Upper lobe of left lung (tissue), 6 donors: ENCODE data around the gene PLAC1. TPM values are rescaled to one million over a fixed set of nuclear protein-coding genes. Genes with fewer than 3 reads are reported as not detected.

Experiments
- ATAC-seq, 2 donors: fragments of 200-7000 bp; cut with Tn5 transposase; one replicate each; pipeline ENCODE4 v1.9.1; 2022; ENCODE audit warnings: mild to moderate bottlenecking in 2 of 2, moderate library complexity in 2 of 2; ENCODE audit not compliant: low FRiP score in 2 of 2
- DNase-seq, 2 donors: peaks; one replicate each; pipeline ENCODE4 v3.0.0-alpha.2; 2019 to 2020
- H3K27ac ChIP-seq, 4 donors: fragments of 200-600 bp; sonication (generic); one replicate each; pipeline ENCODE4 v1.5.1; 2016 to 2019
- H3K27me3 ChIP-seq, 4 donors: fragments of 200-600 bp; sonication (generic); one replicate each; pipeline ENCODE4 v1.5.1; 2017 to 2019
- H3K36me3 ChIP-seq, 4 donors: fragments of 200-600 bp; sonication (generic); one replicate each; pipeline ENCODE4 v1.5.1; 2016 to 2019
- H3K4me1 ChIP-seq, 4 donors: fragments of 200-600 bp; sonication (generic); one replicate each; pipeline ENCODE4 v1.5.1; 2018 to 2019
- H3K4me3 ChIP-seq, 4 donors: fragments of 200-600 bp; sonication (generic); one replicate each; pipeline ENCODE4 v1.5.1; 2017 to 2019; ENCODE audit warnings: mild to moderate bottlenecking in 2 of 4, moderate library complexity in 1 of 4
- H3K9me3 ChIP-seq, 4 donors: fragments of 200-600 bp; sonication (generic); one replicate each; pipeline ENCODE4 v1.5.1; 2018 to 2019
- EP300 ChIP-seq, 4 donors: sonication (generic); formaldehyde crosslinking; IDR thresholded peaks; one replicate each; pipeline ENCODE4 v1.5.1; 2017; ENCODE audit warnings: antibody characterized with exemption in 4 of 4, control low read depth in 2 of 4
- POLR2A ChIP-seq, 4 donors: fragments of 450-650 bp; IDR thresholded peaks; one replicate each; pipeline ENCODE4 v1.5.1; 2016 to 2017; ENCODE audit warnings: antibody characterized with exemption in 4 of 4, mild to moderate bottlenecking in 2 of 4
- POLR2AphosphoS5 ChIP-seq, 2 donors: sonication (generic); formaldehyde crosslinking; IDR thresholded peaks; one replicate each; pipeline ENCODE4 v1.5.1; 2017; ENCODE audit warnings: antibody characterized with exemption in 2 of 2
- WGBS, 2 donors: methylation state at CpG; one replicate each; pipeline ENCODE4 v1.1.5; 2017 to 2018; 5-methylcytosine and 5-hydroxymethylcytosine counted together
- total RNA-seq, 6 donors: library from RNA; depleted of rRNA in 4 of 6; stranded (reverse); fragments of >200 nt in 4 of 6; gene quantifications; one replicate each; pipeline versions ENCODE4 v1.1.0 to v1.2.1, GENCODE V29; 2016 to 2021
- TF ChIP-seq, protein P1 (sequence below), 6 experiments: fragments of 450-650 bp in 4 of 6; fragments of 200-600 bp in 2 of 6; sonication (generic) in 2 of 6; IDR thresholded peaks; one replicate each; pipeline ENCODE4 v1.5.1; 2016 to 2019; ENCODE audit warnings: antibody characterized with exemption in 6 of 6
- donor health status: DM: no; HTN: no; CAD: no; lungs with moderate emphysema.
- donor health status: DM: no; HTN: yes; CAD: no; lungs with severe emphysema.

Gene PLAC1
- total RNA-seq, 6 donors from 2014 or later, result not detected

DNA sequence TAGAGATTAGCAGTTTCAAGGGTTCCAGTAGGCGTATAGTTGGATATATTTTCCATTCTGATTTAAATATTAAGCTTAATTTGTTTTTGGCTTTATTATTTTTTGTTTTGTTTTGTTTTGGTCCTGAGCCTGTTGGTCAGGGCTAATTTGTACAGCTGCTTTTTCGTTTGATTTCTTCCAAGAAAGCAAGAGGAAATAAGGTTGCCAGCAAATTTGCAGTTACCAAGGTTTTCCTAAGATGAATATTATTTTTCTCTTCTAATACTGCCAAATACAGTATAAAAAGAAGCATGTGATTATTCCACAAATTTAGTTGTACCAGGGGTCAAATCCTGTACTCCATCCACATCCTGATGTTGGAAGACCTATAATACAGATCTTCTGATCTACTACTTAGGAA lies 24.9 kb downstream of the PLAC1 start:
- H3K4me1 ChIP-seq, result no peaks in the 10 kb centered on the region
- no peaks in the 10 kb centered on the region for H3K36me3 ChIP-seq
- no peak for TF ChIP-seq EP300 (IDR thresholded peaks at IDR 0.05)
- no peak for TF ChIP-seq POLR2AphosphoS5 (IDR thresholded peaks at IDR 0.05)
- no peak for TF ChIP-seq POLR2A (IDR thresholded peaks at IDR 0.05)
- TF ChIP-seq, protein P1, sequence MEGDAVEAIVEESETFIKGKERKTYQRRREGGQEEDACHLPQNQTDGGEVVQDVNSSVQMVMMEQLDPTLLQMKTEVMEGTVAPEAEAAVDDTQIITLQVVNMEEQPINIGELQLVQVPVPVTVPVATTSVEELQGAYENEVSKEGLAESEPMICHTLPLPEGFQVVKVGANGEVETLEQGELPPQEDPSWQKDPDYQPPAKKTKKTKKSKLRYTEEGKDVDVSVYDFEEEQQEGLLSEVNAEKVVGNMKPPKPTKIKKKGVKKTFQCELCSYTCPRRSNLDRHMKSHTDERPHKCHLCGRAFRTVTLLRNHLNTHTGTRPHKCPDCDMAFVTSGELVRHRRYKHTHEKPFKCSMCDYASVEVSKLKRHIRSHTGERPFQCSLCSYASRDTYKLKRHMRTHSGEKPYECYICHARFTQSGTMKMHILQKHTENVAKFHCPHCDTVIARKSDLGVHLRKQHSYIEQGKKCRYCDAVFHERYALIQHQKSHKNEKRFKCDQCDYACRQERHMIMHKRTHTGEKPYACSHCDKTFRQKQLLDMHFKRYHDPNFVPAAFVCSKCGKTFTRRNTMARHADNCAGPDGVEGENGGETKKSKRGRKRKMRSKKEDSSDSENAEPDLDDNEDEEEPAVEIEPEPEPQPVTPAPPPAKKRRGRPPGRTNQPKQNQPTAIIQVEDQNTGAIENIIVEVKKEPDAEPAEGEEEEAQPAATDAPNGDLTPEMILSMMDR (IDR thresholded peaks at IDR 0.05), result no peak
- ATAC-seq (no peak), DNase-seq (no peak)
- no peaks in the 10 kb centered on the region for H3K27me3 ChIP-seq
- H3K27ac ChIP-seq, result no peak overlapping the region
- no peaks in the 10 kb centered on the region for H3K9me3 ChIP-seq
- 45 to 71% methylated on average over 2 of the region's 2 CpGs for WGBS, 2 donors
- H3K4me3 ChIP-seq, result no peak overlapping the region

DNA sequence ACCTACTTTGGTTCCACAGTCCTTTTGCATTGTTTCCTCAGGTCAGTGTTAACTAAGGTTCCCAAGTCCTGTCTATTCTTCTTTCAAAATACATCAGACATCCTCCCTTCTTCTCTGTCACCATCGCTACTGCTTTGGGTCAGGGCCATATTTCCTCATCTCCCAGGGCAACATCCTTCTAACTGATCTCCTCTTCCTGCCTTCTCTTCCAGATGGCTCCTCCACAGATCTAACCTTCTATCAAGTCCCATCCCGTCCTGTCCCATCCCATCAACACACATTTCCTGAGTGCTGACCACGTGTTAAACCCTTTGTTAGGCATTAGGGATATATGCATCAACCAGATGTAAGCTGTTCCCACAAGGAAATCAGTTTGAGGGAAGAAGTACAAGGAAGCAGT lies 25.9 kb downstream of the PLAC1 start:
- Histone ChIP-seq H3K27ac (no peak overlapping the region), H3K4me3 (no peak overlapping the region), H3K27me3 (no peaks in the 10 kb centered on the region), H3K36me3 (no peaks in the 10 kb centered on the region), H3K9me3 (no peaks in the 10 kb centered on the region), H3K4me1 (no peaks in the 10 kb centered on the region)
- no peak for ATAC-seq
- DNase-seq, result no peak
- TF ChIP-seq POLR2A (IDR thresholded peaks at IDR 0.05), result no peak
- TF ChIP-seq, protein P1 (IDR thresholded peaks at IDR 0.05), result no peak
- TF ChIP-seq EP300 (IDR thresholded peaks at IDR 0.05), result no peak
- TF ChIP-seq POLR2AphosphoS5 (IDR thresholded peaks at IDR 0.05), result no peak
- WGBS, 2 donors, result 43 to 56% methylated on average over 3 of the region's 3 CpGs

DNA sequence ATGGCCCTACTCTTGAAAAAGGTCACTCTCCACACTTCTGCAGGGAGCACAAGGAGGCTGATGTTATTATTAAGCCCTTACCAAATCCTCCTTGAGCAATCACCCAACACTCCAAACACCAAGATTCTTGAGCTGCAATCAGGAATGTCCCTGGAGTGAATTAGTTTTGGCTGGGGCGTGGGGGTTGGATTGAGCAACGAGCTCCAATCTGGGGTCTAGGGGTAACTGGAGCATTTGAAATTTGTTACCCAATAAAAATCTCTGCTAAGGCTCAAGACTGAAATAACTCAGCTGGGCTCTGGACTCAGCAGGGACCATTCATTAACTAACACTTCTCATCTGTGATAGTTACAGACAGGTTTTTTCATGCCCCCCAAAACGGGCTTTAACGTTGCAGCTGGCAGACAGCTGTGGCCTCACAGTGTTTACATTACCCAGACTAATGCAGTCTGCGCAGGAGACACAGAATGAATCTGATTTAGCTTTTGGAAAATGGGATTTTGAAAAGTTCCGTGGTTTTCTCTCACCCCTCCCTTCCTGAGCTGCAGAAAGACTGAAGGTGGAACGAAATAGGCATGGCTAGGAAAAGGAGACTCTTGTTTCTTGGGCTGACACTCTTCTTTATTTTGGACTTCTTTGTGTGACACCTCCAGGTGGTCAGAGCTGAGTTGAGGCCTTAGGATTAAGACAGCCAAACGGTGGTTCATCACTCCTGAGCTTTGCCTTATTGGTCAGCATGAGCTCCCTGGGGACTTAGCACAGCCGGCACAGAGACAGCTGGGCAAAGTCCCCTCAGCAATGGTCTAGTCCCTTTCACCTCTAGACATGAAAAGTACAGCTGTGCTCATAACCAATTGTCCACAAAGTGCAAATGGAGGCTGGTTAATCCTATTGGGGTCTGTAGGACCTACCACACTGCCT lies 26.6 kb downstream of the PLAC1 start:
- Histone ChIP-seq H3K36me3 (no peaks in the 10 kb centered on the region), H3K4me3 (no peak overlapping the region), H3K4me1 (no peaks in the 10 kb centered on the region), H3K9me3 (no peaks in the 10 kb centered on the region), H3K27ac (no peak overlapping the region), H3K27me3 (no peaks in the 10 kb centered on the region)
- peak in 1 of 2 donors; percentile 46 for ATAC-seq
- WGBS, 2 donors, result 50 to 71% methylated on average over 9 of the region's 9 CpGs
- DNase-seq, result peak in 1 of 2 donors; percentile 31
- peak in 1 of 2 donors; percentile 15 for TF ChIP-seq POLR2AphosphoS5 (IDR thresholded peaks at IDR 0.05)
- TF ChIP-seq, protein P1 (IDR thresholded peaks at IDR 0.05), result no peak

DNA sequence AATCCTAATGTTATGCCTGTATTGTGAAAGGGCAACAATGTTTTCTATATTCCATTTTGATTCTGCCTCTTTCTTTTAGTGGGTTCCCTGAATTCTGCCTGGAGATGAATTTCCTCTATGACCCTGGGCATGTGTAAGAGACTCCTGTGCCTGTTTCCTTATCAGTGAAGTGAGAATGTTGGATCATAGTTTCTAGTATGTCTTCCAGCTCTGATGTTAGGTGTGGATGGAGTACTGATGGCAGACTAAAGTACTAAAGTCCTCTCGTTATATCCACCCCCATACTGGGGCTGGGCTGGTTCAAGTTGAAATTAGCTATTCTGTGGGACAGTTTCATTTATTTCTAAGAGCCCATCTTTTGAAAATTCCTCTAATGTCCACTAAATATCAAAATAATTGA lies 29.6 kb downstream of the PLAC1 start:
- WGBS, 2 donors, result 75 to 85% methylated on average over 1 of the region's 1 CpG
- H3K4me3 ChIP-seq, result no peak overlapping the region
- H3K9me3 ChIP-seq, result no peaks in the 10 kb centered on the region
- H3K4me1 ChIP-seq, result peaks cover 0 to 1% (median 0%) of the 10 kb centered on the region in 4 donors
- H3K27ac ChIP-seq, result no peak overlapping the region
- no peaks in the 10 kb centered on the region for H3K27me3 ChIP-seq
- no peak for DNase-seq
- H3K36me3 ChIP-seq, result no peaks in the 10 kb centered on the region
- no peak for TF ChIP-seq POLR2AphosphoS5 (IDR thresholded peaks at IDR 0.05)
- TF ChIP-seq, protein P1 (IDR thresholded peaks at IDR 0.05), result no peak
- TF ChIP-seq POLR2A (IDR thresholded peaks at IDR 0.05), result no peak
- TF ChIP-seq EP300 (IDR thresholded peaks at IDR 0.05), result no peak
- ATAC-seq, result no peak

DNA sequence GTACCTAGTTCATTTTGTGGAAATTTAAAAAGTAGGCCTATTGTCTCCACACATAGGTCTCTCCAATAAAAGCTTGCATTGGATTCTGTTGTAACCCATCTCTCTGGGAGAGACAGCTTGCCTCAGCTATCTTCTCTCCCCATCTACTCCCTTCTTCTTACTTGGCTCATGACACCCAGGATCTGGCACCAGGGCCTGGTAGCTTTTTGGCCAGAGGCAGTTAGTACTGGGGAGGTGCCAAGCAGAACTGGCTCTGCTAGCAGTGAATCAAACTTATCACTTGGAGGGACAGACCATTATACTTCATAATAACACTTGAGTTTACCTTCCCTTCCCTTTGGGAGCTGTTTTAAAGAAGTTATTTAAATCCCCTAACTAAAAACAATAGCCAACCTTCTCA lies 31.8 kb downstream of the PLAC1 start:
- H3K36me3 ChIP-seq, result no peaks in the 10 kb centered on the region
- TF ChIP-seq, protein P1 (IDR thresholded peaks at IDR 0.05), result no peak
- TF ChIP-seq EP300 (IDR thresholded peaks at IDR 0.05) (no peak), POLR2AphosphoS5 (IDR thresholded peaks at IDR 0.05) (no peak), POLR2A (IDR thresholded peaks at IDR 0.05) (no peak)
- no peak overlapping the region for H3K27ac ChIP-seq
- no peak for ATAC-seq
- H3K4me3 ChIP-seq, result no peak overlapping the region
- no peaks in the 10 kb centered on the region for H3K27me3 ChIP-seq
- no peaks in the 10 kb centered on the region for H3K9me3 ChIP-seq
- DNase-seq, result no peak
- peaks cover 0 to 7% (median 2%) of the 10 kb centered on the region in 4 donors for H3K4me1 ChIP-seq
